22Rv1 (cell line): ENCODE results near the gene ALDOC.

ENCODE experiments used
- H3K27ac ChIP-seq: fragments of 450-650 bp; 2 replicates; pipeline ENCODE4 v1.5.1; 2017
- ZFX ChIP-seq: fragments of 450-650 bp; IDR thresholded peaks from 2 replicates; pipeline ENCODE4 v1.6.1; 2017; ENCODE audit warnings: antibody characterized with exemption, borderline replicate concordance
- TF ChIP-seq, protein P1 (sequence below): fragments of 450-650 bp; IDR thresholded peaks from 2 replicates; pipeline ENCODE4 v1.5.1; 2017; ENCODE audit warnings: mild to moderate bottlenecking

Gene ALDOC

GRCh38 chr17:28573521-28573920 lies 3.2 kb downstream of the ALDOC start:
- no peak for TF ChIP-seq ZFX
- TF ChIP-seq, protein P1, sequence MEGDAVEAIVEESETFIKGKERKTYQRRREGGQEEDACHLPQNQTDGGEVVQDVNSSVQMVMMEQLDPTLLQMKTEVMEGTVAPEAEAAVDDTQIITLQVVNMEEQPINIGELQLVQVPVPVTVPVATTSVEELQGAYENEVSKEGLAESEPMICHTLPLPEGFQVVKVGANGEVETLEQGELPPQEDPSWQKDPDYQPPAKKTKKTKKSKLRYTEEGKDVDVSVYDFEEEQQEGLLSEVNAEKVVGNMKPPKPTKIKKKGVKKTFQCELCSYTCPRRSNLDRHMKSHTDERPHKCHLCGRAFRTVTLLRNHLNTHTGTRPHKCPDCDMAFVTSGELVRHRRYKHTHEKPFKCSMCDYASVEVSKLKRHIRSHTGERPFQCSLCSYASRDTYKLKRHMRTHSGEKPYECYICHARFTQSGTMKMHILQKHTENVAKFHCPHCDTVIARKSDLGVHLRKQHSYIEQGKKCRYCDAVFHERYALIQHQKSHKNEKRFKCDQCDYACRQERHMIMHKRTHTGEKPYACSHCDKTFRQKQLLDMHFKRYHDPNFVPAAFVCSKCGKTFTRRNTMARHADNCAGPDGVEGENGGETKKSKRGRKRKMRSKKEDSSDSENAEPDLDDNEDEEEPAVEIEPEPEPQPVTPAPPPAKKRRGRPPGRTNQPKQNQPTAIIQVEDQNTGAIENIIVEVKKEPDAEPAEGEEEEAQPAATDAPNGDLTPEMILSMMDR: no peak
- no peak overlapping the region for H3K27ac ChIP-seq

- H3K27ac ChIP-seq: peak overlapping the region; percentile 87; the same call in 1 of the 2 replicates
- no peak for TF ChIP-seq ZFX
- TF ChIP-seq, protein P1: no peak
Measured at GRCh38 chr17:28573040-28573380, 3.7 kb downstream of the ALDOC start.

DNA sequence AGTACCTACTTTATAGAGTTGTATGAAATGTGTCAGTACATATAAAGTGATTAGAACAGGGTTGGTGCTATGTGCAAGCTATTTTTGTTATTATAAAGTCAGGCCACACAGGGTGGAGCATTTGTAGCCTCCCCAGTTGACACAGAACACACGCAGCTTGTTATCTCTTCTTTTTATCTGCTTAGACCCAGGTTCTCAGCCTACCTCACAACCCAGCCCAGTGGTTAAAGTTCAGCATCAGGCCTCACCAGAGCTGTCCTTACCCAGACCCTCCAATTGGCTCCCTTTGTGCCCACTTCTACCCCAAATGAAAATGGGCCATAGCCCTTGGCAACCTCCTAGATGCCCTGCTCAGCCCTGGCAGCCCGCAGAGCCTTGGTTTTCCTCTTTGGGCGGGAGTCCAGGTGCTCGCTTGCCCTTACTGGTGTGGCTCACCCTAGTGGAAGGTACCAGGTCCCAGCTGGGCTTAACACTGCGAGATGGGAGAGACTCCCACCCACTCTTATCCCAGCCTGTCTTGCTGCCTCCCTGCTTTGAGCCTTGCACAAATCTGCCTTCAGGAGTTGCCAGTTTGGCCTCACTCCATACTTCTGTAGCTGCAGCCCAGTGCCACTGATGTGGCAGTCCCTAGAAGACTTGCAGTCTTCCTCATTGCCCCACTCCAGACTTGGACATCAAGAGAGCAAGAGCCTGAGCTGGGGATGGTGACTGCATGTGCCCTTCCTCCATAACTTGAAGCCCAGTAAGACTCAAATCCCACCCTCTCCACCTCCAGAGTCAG lies 4.2 kb downstream of the ALDOC start:
- peak overlapping the region; percentile 87 for H3K27ac ChIP-seq
- TF ChIP-seq, protein P1: 0 out of 2 replicates have a peak, but pooled peaks have one; percentile 4
- no peak for TF ChIP-seq ZFX

DNA sequence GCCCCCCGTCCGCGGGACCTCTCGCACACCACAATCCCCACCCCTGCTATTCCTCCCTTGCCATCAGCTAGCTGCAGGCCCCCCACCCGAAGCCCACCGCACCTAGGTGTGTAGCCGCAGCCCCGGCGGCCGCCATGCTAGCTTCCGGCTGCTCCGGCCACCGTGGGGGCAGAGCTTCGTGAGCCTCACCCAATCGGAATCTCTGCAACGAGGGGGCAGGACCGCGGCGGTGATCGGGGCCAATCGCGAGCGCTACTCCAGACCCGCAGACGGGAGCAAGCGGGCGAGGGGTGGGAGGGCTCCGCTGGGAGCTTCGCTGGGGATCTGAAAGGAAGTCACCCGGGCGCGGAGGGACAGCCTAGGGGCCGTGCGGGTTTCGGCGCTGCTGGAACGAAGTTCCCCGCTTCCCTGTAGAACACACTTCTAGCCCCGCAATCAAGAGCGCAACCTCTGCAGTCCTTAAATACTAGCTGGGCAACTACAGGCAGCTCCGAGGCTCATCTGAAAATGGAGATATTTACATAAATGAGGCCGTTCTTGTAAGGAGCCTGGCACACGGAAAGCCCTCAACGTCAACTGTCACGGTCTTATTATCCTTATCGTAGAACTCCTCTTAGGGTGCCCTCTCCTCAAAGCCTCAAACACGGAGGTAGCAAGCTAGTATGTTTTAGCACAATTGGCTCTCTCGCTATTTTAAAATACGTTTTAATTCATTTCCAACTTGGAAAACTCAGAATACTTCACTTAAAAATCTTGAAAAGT lies 5.2 kb downstream of the ALDOC start, which contains the start of gene PIGS:
TSS of gene PIGS (minus strand) at position 164 of the 762 bp plus-strand sequence. CDS start at position 136, 28 bp downstream.
- H3K27ac ChIP-seq: peak within 1 kb of the TSS; percentile 87
- TF ChIP-seq, protein P1: no peak
- no peak for TF ChIP-seq ZFX

DNA sequence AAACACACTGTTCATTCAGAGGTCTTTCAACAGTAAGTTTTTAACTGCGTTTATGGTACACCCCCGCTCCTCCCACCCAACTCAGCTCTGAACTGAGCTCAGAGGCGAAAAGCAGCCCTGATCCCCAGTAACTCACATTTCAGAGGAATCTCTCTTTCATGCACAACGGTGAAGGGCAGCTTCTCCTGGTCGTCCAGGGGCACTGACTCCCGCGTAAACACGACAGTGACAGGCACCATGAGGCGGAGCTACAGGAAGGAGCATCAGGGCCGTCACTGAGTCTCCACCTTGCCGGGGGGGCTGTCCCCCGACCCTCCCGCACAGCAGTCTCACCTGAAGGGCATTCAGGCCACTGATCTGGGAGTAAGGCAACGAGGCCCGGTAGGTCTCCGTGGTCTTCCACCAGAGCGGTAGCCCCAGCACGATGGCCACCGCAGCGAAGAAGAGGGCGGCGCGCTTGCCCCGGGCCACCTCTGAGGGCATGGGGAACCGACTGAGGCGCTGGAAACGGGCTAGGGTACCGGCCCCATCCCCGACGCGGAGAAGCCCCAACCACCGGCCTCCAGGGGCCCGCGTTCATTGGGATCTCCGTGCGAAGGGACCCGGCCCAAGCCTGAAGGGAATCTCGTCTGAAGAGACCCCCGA lies 5.9 kb downstream of the ALDOC start:
- H3K27ac ChIP-seq: peak overlapping the region; percentile 87
- TF ChIP-seq, protein P1: no peak
- TF ChIP-seq ZFX: no peak

GRCh38 chr17:28569446-28569845 lies 7.2 kb downstream of the ALDOC start:
- peak overlapping the region; percentile 87; the same call in 1 of the 2 replicates for H3K27ac ChIP-seq
- TF ChIP-seq, protein P1: no peak
- no peak for TF ChIP-seq ZFX
